ENCODE results near the gene XRCC1. TPM values are rescaled to one million over a fixed set of nuclear protein-coding genes. Genes with fewer than 3 reads are reported as not detected.
A peak's percentile ranks its signal among the peaks of the same experiment; 100 is the strongest.

Gene XRCC1
- total RNA-seq, 2 donors from 2014 or later, result 24.3 to 30.2 TPM

- Histone ChIP-seq H3K36me3 (peaks cover 32% of the 10 kb centered on the region), H3K27me3 (replicated peaks; ENCODE audit: insufficient read depth) (no peaks in the 10 kb centered on the region), H3K4me1 (ENCODE audit: control insufficient read depth in 1 of 2, low read depth in 2 of 2) (peaks cover 22 to 43% of the 10 kb centered on the region in 2 donors), H3K9me3 (no peaks in the 10 kb centered on the region), H3K4me3 (peak overlapping the region; percentile 82), H3K27ac (peak overlapping the region; percentile 83 to 97)
- DNase-seq (ENCODE audit: low spot score) (no peak), ATAC-seq (ENCODE audit: insufficient number of reproducible peaks, low FRiP score, low read depth) (no peak)
- peak; percentile 41 for TF ChIP-seq CTCF (IDR thresholded peaks at IDR 0.05)
These were observed 19.6 kb upstream of the XRCC1 start for GRCh38 chr19:43594710-43595604.

GRCh38 chr19:43594081-43594697 is 18.9 kb upstream of the XRCC1 start:
- peak overlapping the region in 1 of 2 donors; percentile 97 for H3K27ac ChIP-seq
- peaks cover 27% of the 10 kb centered on the region for H3K36me3 ChIP-seq
- H3K27me3 ChIP-seq (replicated peaks; ENCODE audit: insufficient read depth), result no peaks in the 10 kb centered on the region
- DNase-seq (ENCODE audit: low spot score) (no peak), ATAC-seq (ENCODE audit: insufficient number of reproducible peaks, low FRiP score, low read depth) (no peak)
- TF ChIP-seq CTCF (IDR thresholded peaks at IDR 0.05), result no peak
- H3K4me3 ChIP-seq, result peak overlapping the region; percentile 82
- H3K9me3 ChIP-seq, result no peaks in the 10 kb centered on the region
- peaks cover 22 to 43% of the 10 kb centered on the region in 2 donors for H3K4me1 ChIP-seq (ENCODE audit: control insufficient read depth in 1 of 2, low read depth in 2 of 2)

- no peak for ATAC-seq (ENCODE audit: insufficient number of reproducible peaks, low FRiP score, low read depth)
- Histone ChIP-seq H3K9me3 (no peaks in the 10 kb centered on the region), H3K4me3 (no peak overlapping the region), H3K36me3 (peaks cover 27% of the 10 kb centered on the region), H3K27ac (no peak overlapping the region), H3K4me1 (ENCODE audit: control insufficient read depth in 1 of 2, low read depth in 2 of 2) (peaks cover 22 to 38% of the 10 kb centered on the region in 2 donors), H3K27me3 (replicated peaks; ENCODE audit: insufficient read depth) (no peaks in the 10 kb centered on the region)
- DNase-seq (ENCODE audit: low spot score), result no peak
- TF ChIP-seq CTCF (IDR thresholded peaks at IDR 0.05), result no peak
These were observed 17.5 kb upstream of the XRCC1 start for GRCh38 chr19:43592800-43593350.

- peaks cover 27% of the 10 kb centered on the region for H3K36me3 ChIP-seq
These were observed 16.8 kb upstream of the XRCC1 start for GRCh38 chr19:43591904-43592772.

More at GRCh38 chr19:43591904-43592772, 16.8 kb upstream of the XRCC1 start:
- peaks cover 17 to 31% of the 10 kb centered on the region in 2 donors for H3K4me1 ChIP-seq (ENCODE audit: control insufficient read depth in 1 of 2, low read depth in 2 of 2)
- no peak overlapping the region for H3K27ac ChIP-seq
- TF ChIP-seq CTCF (IDR thresholded peaks at IDR 0.05), result no peak
- ATAC-seq (ENCODE audit: insufficient number of reproducible peaks, low FRiP score, low read depth), result no peak
- H3K27me3 ChIP-seq (replicated peaks; ENCODE audit: insufficient read depth), result no peaks in the 10 kb centered on the region
- DNase-seq (ENCODE audit: low spot score), result no peak
- no peak overlapping the region for H3K4me3 ChIP-seq
- no peaks in the 10 kb centered on the region for H3K9me3 ChIP-seq
